Neural crest cell (in vitro differentiated cells): ENCODE results near the gene HAVCR2. TPM values are rescaled to one million over a fixed set of nuclear protein-coding genes. Genes with fewer than 3 reads are reported as not detected.
"Not testable (repeated sequence)": the region's sequence is repeated elsewhere in the genome, so short reads cannot be mapped to it uniquely, and the experiment has no call there.

Source experiments
- DNase-seq: peaks from one replicate; pipeline ENCODE4 v3.0.0; 2021; ENCODE audit warnings: low read depth, mixed read lengths, low spot score
- H3K27ac Mint-ChIP-seq: one replicate; pipeline ENCODE4 v1.8.0; 2021; ENCODE audit warnings: mild to moderate bottlenecking, mixed read lengths; ENCODE audit not compliant: unreplicated experiment
- H3K27me3 Mint-ChIP-seq: 2 replicates; pipeline ENCODE4 v1.8.0; 2021; ENCODE audit warnings: low read depth, mild to moderate bottlenecking, mixed read lengths
- H3K36me3 Mint-ChIP-seq: 2 replicates; pipeline ENCODE4 v1.8.0; 2021; ENCODE audit warnings: low read depth, mild to moderate bottlenecking, mixed read lengths
- H3K4me1 Mint-ChIP-seq: 2 replicates; pipeline ENCODE4 v1.8.0; 2021; ENCODE audit warnings: mixed read lengths
- H3K4me3 Mint-ChIP-seq: one replicate; pipeline ENCODE4 v1.8.0; 2021; ENCODE audit warnings: mild to moderate bottlenecking, mixed read lengths
- H3K9me3 Mint-ChIP-seq: 2 replicates; pipeline ENCODE4 v1.8.0; 2021; ENCODE audit warnings: mixed read lengths
- total RNA-seq: library from RNA; stranded (reverse); gene quantifications from 2 replicates; pipeline ENCODE4 v1.2.1, GENCODE V29; 2021
- TF ChIP-seq, protein P1 (sequence below): fragments of 200-600 bp; sonication (generic); conservative IDR thresholded peaks from 2 replicates; pipeline ENCODE4 v1.5.0; 2021; ENCODE audit warnings: antibody characterized with exemption, mild to moderate bottlenecking

The HAVCR2 gene
- total RNA-seq, 1 donor from 2014 or later: 0.19 TPM

DNA sequence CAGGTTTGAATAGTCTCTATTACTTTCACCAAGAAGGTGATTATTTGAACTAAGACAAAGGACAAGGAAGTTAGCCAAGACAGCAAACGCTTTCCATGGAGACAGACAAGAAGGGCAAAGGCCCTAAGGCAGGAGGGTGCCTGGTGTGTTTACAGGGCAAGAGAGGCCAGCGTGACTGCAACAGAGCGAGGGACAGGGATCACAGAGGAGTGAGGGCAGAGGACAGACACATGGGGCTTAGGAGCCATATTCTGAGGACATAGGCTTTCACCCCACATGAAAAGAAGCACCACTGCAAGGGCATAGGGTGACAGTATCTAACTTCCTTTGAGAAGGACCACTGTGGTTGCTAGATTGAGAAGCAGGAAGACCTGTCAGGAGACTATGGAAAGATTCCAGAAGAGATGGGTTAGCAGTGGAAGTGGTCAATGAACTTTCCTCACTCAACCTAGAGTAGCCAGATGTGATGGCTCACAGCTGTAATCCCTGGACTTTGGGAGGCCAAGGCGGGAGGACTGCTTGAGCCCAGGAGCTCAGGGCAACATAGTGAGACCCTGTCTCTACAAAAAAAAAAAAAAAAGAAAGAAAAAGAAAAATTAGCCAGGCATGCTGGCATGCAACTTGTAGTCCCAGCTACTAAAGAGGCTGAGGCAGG is 44.9 kb downstream of the HAVCR2 start:
- TF ChIP-seq, protein P1, sequence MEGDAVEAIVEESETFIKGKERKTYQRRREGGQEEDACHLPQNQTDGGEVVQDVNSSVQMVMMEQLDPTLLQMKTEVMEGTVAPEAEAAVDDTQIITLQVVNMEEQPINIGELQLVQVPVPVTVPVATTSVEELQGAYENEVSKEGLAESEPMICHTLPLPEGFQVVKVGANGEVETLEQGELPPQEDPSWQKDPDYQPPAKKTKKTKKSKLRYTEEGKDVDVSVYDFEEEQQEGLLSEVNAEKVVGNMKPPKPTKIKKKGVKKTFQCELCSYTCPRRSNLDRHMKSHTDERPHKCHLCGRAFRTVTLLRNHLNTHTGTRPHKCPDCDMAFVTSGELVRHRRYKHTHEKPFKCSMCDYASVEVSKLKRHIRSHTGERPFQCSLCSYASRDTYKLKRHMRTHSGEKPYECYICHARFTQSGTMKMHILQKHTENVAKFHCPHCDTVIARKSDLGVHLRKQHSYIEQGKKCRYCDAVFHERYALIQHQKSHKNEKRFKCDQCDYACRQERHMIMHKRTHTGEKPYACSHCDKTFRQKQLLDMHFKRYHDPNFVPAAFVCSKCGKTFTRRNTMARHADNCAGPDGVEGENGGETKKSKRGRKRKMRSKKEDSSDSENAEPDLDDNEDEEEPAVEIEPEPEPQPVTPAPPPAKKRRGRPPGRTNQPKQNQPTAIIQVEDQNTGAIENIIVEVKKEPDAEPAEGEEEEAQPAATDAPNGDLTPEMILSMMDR: no peak
- no peaks in the 10 kb centered on the region for H3K27me3 Mint-ChIP-seq
- peak overlapping the region; percentile 68 for H3K27ac Mint-ChIP-seq
- H3K4me1 Mint-ChIP-seq: peaks cover 5% of the 10 kb centered on the region
- no peak overlapping the region for H3K4me3 Mint-ChIP-seq
- no peaks in the 10 kb centered on the region for H3K9me3 Mint-ChIP-seq
- DNase-seq: no peak
- no peaks in the 10 kb centered on the region for H3K36me3 Mint-ChIP-seq

DNA sequence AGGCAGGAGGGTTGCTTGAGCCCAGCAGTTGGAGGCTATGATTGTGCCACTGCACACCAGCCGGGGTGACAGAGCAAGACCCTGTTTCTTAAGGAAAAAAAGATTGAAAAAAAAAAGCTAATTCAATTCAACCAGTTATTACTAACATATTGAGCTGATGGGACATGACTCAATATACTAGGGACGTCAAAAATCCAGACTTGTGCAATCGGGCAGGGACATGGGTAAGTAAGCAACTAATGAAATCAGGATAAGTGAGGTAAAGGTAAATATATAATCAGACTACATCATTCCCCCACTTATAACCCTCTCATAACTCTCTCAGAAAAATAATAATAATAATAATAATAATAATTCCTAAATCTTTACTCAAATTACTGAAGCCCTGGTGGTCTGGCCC is 49.0 kb downstream of the HAVCR2 start:
- H3K4me3 Mint-ChIP-seq: no peak overlapping the region
- H3K27me3 Mint-ChIP-seq: no peaks in the 10 kb centered on the region
- DNase-seq: no peak
- H3K27ac Mint-ChIP-seq: no peak overlapping the region
- H3K9me3 Mint-ChIP-seq: no peaks in the 10 kb centered on the region
- H3K36me3 Mint-ChIP-seq: no peaks in the 10 kb centered on the region
- H3K4me1 Mint-ChIP-seq: peaks cover 8% of the 10 kb centered on the region
- TF ChIP-seq, protein P1: no peak

DNA sequence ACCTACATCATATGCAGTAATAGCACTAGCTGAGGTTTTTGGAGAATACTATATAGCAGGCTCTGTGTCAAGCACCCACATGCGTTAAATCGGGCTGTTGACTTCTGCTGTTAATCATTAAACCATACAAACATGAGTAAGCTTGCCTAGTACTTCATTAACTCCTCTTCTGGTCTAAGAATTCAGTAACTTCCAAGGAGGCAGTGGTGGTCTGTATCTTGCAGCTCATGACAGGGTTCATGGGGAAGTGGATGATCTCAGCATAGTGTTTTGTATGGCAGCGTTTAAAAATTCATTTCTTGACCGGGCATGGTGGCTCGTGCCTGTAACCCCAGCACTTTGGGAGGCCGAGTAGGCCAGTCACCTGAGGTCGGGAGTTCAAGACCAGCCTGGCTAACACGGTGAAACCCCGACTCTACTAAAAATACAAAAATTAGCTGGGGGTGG is 49.7 kb downstream of the HAVCR2 start, which contains the start of gene HAVCR1:
Gene HAVCR1, minus strand, starts transcription at position 24 of the 447 bp plus-strand sequence. CDS start 1,173 bp downstream, outside the sequence.
- Mint-ChIP-seq H3K36me3 (no peaks in the 10 kb centered on the region), H3K9me3 (no peaks in the 10 kb centered on the region), H3K27me3 (no peaks in the 10 kb centered on the region), H3K4me1 (peaks cover 8% of the 10 kb centered on the region), H3K27ac (no peak within 1 kb of the TSS), H3K4me3 (no peak within 1 kb of the TSS)
- no peak for DNase-seq
- TF ChIP-seq, protein P1: no peak

DNA sequence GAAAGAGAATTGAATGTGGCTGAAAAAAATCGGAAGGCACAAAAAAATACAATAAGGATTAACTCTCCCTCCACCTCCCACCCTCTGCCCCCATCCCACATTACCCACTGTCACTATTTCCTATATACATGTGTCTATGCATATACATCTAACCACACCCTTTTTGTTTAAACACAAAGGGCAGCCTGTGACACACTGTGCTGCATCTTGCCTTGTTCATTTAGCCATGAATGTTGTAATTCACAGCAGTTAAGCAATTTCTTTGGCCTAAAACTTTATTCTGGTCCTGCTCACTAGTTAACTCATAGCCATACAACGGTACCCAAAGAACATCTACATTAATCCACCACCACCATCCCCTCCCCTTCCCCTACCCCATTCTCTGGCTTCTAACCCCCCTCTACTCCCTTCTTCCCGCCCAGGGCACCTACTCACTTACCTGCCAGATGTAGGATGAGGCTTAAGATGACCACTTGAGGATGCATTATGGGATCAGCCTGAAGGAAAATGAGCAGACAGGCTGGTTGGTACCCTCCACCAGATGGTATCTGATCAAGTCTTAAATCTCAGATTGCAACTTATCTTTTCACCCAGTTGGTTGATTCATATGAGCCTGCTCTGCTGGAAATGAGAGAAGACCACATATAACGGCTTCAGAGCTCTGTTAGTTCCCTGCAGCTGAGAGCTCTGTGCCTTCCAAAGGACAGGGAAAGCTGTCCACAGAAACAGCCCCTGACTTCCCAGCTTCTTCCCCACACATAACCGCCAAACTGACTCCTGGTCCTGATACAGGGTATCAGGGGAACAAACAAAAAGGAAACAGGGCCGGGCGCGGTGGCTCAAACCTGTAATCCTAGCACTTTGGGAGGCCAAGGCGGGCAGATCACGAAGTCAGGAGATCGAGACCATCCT is 51.1 kb downstream of the HAVCR2 start:
- TF ChIP-seq, protein P1: no peak
- H3K4me1 Mint-ChIP-seq: peaks cover 4% of the 10 kb centered on the region
- H3K9me3 Mint-ChIP-seq: no peaks in the 10 kb centered on the region
- no peaks in the 10 kb centered on the region for H3K27me3 Mint-ChIP-seq
- DNase-seq: no peak
- H3K27ac Mint-ChIP-seq: no peak overlapping the region
- H3K36me3 Mint-ChIP-seq: no peaks in the 10 kb centered on the region
- H3K4me3 Mint-ChIP-seq: no peak overlapping the region

DNA sequence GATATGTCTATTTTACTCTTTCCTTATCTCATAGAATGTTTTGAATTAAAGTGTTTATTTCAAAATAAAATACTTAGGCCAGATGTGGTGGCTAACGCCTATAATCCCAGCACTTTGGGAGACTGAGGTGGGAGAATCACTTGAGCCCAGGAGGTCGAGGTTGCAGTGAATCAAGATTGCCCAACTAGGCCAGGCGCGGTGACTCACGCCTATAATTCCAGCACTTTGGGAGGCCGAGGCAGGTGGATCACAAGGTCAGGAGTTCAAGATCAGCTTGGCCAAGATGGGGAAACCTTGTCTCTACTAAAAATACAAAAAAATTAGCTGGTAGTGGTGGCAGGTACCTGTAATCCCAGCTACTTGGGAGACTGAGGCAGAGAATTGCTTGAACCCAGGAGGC is 52.0 kb downstream of the HAVCR2 start:
- DNase-seq, H3K9me3 Mint-ChIP-seq, H3K27me3 Mint-ChIP-seq, H3K27ac Mint-ChIP-seq, H3K36me3 Mint-ChIP-seq, H3K4me3 Mint-ChIP-seq, H3K4me1 Mint-ChIP-seq: not testable (repeated sequence)
